ENCODE results near the gene MRFAP1L1.

Gene MRFAP1L1

DNA sequence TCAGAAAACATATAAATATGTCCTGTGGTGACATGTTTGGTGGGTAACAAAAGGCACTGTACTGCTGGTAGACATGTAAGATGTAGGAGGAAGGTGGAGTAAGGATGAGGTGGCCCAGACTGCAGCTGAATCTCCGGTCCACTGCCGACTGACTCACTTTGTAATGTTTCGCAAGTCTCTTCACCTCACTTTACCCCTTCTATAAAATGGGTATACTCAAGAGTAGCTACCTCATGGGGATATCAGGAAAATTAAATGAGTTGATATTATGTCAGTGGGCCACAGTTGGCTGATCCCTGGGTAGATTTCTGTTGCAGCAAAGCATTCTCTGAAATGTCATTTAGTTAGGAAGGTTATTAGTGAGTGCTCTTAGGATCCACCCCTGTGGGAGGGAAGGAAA is 47.1 kb downstream of the MRFAP1L1 start:
- no peak for DNase-seq (ENCODE audit: low read depth, low spot score)

DNA sequence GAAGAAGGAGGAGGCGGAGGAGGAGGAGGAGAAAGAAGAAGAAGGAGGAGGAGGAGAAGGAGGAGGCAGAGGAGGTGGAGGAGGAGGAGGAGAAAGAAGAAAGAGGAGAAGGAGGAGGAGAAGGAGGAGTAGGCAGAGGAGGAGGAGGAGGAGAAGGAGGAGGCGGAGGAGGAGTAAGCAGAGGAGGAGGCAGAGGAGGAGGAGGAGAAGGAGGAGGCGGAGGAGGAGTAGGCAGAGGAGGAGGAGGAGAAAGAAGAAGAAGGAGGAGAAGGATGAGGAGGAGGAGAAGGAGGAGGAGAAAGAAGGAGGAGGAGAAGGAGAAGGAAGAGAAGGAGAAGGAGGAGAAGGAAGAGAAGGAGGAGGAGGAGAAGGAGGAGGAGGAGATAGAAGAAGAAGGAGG is 49.2 kb downstream of the MRFAP1L1 start:
- DNase-seq (ENCODE audit: low read depth, low spot score), result no peak

DNA sequence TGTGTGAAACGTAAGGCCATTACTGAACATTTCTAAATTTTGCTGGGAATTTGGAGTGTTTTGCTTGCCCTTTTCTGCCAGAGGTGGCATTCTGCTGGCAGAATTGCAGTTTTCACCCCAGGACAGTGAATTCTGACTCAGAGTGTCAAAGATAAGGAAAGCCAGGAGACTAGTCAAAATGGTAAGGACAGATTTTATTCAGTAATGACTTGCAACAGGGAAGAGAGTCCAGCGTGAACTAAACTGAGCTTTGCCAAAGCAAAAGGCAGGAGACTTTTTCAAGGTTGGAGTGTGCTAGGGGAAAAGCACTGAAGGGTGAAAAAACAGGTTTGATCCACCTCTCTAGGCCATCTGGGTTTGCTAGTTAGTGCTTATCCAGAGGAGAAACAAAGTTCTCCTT is 49.8 kb downstream of the MRFAP1L1 start:
- DNase-seq (ENCODE audit: low read depth, low spot score), result no peak

DNA sequence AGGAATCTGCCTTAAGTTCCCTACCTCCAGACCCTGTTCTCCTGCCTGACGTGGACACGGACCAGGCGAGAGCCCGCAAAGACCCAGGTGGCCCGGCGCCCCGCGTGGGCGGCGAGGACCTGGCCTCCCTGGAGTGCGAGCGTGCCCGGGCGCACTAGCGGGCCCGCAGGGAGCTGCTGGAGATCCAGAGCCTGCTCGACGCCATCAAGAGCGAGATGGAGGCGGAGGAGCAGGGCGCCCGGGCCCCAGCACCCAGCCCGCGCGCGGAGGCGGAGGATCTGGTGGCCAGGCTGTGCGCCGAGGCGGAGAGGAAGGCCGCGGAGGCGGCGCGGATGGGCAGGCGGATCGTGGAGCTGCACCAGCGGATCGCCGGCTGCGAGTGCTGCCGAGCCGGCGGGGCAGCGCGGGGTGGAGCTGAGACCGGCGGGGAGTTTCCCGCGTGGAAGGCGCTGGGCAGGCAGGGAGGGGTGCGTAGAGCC is 51.0 kb downstream of the MRFAP1L1 start:
- no peak for DNase-seq (ENCODE audit: low read depth, low spot score)

DNA sequence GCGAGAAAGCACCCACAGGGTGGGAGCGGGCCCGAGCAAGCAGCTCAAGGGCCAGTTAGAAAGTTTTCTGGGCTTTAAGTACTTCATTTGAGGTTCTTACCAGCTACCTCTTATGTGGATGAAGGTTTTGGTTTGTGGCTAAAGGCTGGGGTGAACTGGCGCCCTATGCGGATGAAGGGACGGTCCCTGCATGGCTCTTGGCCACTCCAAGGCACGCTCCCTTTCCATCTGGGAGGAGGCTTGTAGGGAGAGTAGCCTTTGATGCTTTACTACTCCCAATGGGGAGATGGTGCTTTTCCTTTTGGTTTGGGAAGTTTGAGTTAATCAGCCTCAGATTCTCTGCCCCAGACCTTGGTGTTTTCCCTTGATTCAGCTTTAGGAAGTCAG is 51.5 kb downstream of the MRFAP1L1 start:
- no peak for DNase-seq (ENCODE audit: low read depth, low spot score)

Measured in iPS DF 19.7 (cell line).